ENCODE data around the gene TBC1D22B. TPM values are rescaled to one million over a fixed set of nuclear protein-coding genes. Genes with fewer than 3 reads are reported as not detected.

The TBC1D22B gene
- total and polyA plus RNA-seq, 7 donors = 6.1 to 10.8 (median 7.2) TPM

DNA sequence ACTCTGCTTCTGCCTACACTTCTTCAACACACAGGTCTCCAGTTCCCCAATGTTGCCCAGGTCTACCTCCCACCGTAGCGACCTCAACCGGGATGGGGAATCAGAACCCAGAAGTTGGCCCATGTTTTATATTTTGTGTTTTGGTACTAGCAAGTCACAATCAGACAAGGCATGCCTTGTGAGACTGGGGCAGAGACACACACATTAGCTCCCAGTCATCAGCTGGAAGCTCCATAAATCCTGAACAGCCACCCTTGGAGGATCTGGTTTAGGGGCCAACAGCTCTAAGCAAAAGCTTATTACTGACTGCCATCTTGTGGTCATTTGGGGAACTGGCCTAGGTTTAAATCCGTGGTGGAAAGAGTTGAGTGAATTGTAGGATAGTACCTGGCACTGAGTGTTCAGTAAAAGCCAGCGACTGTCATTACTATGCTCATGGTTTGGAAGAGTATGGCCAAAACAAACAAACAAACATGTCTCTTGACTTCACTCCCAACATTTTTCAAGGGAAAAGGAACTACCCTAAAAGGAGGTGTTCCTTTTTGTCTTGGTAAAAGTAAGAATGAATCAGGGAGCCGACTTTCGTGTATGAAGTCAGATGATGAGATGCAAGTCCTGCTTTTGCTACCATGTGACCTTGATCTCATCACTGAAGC, 47.1 kb upstream of the TBC1D22B start:
- Histone ChIP-seq H3K4me1 (peaks cover 0 to 4% (median 0%) of the 10 kb centered on the region in 4 donors), H3K36me3 (no peaks in the 10 kb centered on the region), H3K27me3 (no peaks in the 10 kb centered on the region), H3K27ac (no peak overlapping the region), H3K4me3 (no peak overlapping the region), H3K9me3 (no peaks in the 10 kb centered on the region)
- TF ChIP-seq, protein P1, sequence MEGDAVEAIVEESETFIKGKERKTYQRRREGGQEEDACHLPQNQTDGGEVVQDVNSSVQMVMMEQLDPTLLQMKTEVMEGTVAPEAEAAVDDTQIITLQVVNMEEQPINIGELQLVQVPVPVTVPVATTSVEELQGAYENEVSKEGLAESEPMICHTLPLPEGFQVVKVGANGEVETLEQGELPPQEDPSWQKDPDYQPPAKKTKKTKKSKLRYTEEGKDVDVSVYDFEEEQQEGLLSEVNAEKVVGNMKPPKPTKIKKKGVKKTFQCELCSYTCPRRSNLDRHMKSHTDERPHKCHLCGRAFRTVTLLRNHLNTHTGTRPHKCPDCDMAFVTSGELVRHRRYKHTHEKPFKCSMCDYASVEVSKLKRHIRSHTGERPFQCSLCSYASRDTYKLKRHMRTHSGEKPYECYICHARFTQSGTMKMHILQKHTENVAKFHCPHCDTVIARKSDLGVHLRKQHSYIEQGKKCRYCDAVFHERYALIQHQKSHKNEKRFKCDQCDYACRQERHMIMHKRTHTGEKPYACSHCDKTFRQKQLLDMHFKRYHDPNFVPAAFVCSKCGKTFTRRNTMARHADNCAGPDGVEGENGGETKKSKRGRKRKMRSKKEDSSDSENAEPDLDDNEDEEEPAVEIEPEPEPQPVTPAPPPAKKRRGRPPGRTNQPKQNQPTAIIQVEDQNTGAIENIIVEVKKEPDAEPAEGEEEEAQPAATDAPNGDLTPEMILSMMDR (IDR thresholded peaks at IDR 0.05) = peak; percentile 89 to 98 (median 96)
- TF ChIP-seq EP300 (IDR thresholded peaks at IDR 0.05) (no peak), POLR2AphosphoS5 (IDR thresholded peaks at IDR 0.05) (peak in 1 of 4 donors; percentile 30)
- peak; percentile 85 for DNase-seq
- whole genome bisulfite sequencing, 2 donors = 62 to 65% methylated on average over 7 of the region's 7 CpGs
- intact Hi-C loops (cut with DNase I) = loop anchor here (1.0 to 2.0 kb wide), 3 partner anchors 38 to 325 kb away; partner anchors contain the start of gene C6orf89

DNA sequence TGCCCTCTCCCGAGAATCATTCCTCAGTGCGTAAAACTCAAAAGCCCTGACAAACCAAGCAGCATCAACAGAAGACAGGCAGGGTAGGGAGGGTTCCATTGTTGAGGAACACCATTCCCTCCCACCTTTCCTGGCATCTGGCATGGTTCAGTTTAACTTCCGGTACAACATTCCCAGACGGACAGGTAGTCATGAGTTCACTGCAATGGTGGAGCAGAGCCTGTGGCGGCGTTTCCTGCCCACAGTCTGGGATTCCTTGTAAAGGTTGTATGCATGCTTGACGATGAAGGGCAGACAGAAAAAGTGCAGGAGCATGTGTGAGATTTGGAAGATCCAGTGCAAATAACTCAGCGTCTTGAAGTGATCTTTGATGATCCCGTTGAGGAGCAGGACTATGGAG, 45.3 kb upstream of the TBC1D22B start:
- Histone ChIP-seq H3K27me3 (no peaks in the 10 kb centered on the region), H3K27ac (no peak overlapping the region), H3K4me3 (no peak overlapping the region), H3K36me3 (no peaks in the 10 kb centered on the region), H3K4me1 (peaks cover 0 to 4% (median 0%) of the 10 kb centered on the region in 4 donors), H3K9me3 (no peaks in the 10 kb centered on the region)
- TF ChIP-seq, protein P1 (IDR thresholded peaks at IDR 0.05) = no peak
- TF ChIP-seq POLR2AphosphoS5 (IDR thresholded peaks at IDR 0.05) = no peak
- no peak for DNase-seq
- WGBS, 2 donors = 89 to 91% methylated on average over 9 of the region's 9 CpGs
- intact Hi-C loops (cut with DNase I) = loop anchor here (2.0 kb wide), 1 partner anchor 161 kb away; no protein-coding TSS in a partner anchor

DNA sequence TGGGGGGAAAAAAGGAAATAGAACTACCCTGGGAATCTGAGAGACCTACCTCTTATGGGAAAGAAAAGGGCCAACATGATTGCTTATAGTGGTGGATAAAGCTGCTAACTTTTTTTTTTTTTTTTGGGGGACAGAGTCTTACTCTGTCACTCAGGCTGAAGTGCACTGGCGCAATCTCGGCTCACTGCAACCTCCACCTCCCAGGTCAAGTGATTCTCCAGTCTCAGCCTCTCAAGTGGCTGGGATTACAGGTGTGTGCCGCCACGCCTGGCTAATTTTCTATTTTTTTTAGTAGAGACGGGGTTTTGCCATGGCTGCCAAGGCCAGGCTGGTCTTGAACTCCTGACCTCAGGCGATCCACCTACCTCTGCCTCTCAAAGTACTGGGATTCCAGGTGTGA, 39.5 kb upstream of the TBC1D22B start:
- no peak overlapping the region for H3K4me3 ChIP-seq
- no peaks in the 10 kb centered on the region for H3K9me3 ChIP-seq
- TF ChIP-seq POLR2AphosphoS5 (IDR thresholded peaks at IDR 0.05) (no peak), POLR2A (IDR thresholded peaks at IDR 0.05) (no peak), EP300 (IDR thresholded peaks at IDR 0.05) (no peak)
- TF ChIP-seq, protein P1 (IDR thresholded peaks at IDR 0.05) = no peak
- H3K36me3 ChIP-seq = no peaks in the 10 kb centered on the region
- no peaks in the 10 kb centered on the region for H3K27me3 ChIP-seq
- 86 to 93% methylated on average over 6 of the region's 6 CpGs for WGBS, 2 donors
- DNase-seq = no peak
- peaks cover 0 to 13% (median 9%) of the 10 kb centered on the region in 4 donors for H3K4me1 ChIP-seq
- no peak overlapping the region for H3K27ac ChIP-seq
- intact Hi-C loops (cut with DNase I) = no loop called here

DNA sequence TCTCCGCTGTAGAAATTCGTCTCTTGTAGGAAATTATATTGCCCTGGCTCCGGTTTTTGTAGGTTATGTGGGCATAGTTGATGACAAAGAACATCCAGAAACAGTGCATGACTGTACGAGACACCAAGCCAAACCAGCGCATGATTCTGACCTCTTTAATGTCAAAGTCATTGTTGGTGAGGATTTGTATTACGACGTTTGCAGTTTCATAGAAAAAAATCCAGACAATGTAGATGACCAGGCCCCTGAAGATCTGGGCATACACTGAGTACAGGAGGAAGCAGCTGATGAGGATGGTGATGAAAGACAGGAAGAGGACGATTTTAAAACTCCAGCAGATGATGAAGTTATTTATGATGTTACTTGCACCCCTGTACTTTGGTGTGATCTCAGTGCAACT, 39.1 kb upstream of the TBC1D22B start:
- intact Hi-C loops (cut with DNase I) = no loop called here
- H3K4me1 ChIP-seq = peaks cover 0 to 13% (median 9%) of the 10 kb centered on the region in 4 donors
- no peak overlapping the region for H3K4me3 ChIP-seq
- H3K27ac ChIP-seq = no peak overlapping the region
- no peaks in the 10 kb centered on the region for H3K36me3 ChIP-seq
- TF ChIP-seq POLR2A (IDR thresholded peaks at IDR 0.05) (no peak), POLR2AphosphoS5 (IDR thresholded peaks at IDR 0.05) (no peak), EP300 (IDR thresholded peaks at IDR 0.05) (no peak)
- TF ChIP-seq, protein P1 (IDR thresholded peaks at IDR 0.05) = no peak
- WGBS, 2 donors = 79 to 87% methylated on average over 8 of the region's 8 CpGs
- DNase-seq = no peak
- no peaks in the 10 kb centered on the region for H3K9me3 ChIP-seq
- H3K27me3 ChIP-seq = no peaks in the 10 kb centered on the region
